ENCODE results near the gene MED6.

Gene MED6, protein sequence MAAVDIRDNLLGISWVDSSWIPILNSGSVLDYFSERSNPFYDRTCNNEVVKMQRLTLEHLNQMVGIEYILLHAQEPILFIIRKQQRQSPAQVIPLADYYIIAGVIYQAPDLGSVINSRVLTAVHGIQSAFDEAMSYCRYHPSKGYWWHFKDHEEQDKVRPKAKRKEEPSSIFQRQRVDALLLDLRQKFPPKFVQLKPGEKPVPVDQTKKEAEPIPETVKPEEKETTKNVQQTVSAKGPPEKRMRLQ

GRCh38 chr14:70600382-70601157 lies at the start of gene MED6:
Gene MED6 (minus strand): TSS chr14:70600655. CDS start chr14:70600637, 18 bp downstream.
- peak; percentile 94 to 95 for DNase-seq

GRCh38 chr14:70649803-70650202 lies 49.3 kb upstream of the MED6 start:
- DNase-seq = no peak

DNA sequence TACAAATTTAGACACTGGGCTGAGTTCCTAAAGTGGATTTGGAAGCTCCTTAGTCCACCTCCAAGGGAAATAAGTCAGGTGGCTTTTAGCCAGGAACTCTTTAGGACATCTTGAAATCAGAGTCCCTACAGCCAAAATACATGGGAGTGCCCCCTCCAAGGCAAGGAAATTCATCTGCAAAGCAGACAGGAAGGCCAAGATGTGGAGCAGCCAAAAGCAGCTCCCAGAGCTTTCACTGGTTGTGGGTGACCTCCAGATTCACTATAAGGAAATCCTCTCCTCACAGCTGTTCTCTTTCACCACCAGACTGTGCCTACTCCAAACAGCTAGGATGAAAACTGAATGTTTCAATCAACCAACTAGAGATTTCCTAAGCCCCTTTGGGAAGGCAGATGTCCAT lies 47.9 kb upstream of the MED6 start:
- DNase-seq = no peak

DNA sequence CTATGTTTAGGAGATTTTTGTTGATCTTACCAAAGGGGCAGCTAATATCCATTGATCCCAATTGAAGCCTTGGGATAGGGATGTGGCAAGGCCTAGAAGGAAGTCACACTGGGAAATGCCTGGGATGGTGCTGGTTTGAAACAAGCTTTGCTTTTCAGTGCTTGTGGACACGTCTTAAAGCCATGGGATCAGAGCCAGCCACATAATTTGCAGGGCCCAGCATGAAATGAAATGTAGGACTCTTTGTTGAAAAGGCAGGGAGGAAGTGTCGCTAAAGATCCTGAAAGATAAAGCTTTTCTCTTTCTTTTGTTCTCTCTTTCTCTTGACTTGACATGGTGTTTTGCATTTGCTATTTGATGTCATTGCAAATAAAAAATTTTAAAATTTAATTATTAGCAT lies 46.2 kb upstream of the MED6 start:
- DNase-seq = no peak

DNA sequence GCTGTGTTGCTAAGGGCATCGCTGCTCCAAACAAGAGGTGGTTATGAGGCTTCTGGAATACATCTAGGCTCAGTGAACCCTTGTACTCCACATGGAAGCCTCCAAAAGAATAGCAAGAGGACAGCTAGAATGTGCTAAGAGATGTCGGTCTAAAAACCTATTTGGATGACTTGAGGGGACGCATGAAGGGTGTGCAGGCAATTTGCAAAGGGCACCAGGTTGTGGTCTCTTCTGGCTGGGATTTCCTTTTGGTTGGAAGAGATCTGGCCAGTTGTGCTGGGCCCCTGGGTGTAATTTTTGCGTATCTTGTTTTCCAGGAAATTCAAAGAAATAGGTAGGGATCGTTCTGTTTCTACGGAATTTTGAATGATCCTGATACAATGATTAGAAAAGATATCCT lies 45.4 kb upstream of the MED6 start:
- no peak for DNase-seq

DNA sequence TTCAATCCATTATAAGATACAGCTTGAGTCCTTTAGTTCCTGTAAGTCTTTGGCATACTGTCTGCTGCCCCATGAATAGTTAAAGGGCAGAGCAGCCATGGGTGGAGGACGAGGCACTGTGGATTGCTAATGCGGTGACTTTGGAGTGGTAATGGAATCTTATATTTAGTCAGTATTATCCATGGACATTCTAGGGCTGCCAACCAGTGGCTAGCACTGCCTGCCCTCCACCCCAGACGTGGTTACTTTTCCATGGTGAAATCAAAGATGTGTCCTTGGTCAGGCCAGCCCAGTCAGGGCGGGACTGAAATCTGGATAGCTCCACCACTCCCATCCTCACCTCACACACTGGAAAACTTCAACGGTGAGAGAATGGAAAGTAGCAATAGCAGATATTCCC lies 43.5 kb upstream of the MED6 start:
- no peak for DNase-seq

- peak in 1 of 2 experiments; percentile 1 for DNase-seq
These were observed 42.1 kb upstream of the MED6 start for GRCh38 chr14:70642303-70643235.

- peak; percentile 12 to 35 for DNase-seq
These were observed 41.3 kb upstream of the MED6 start, which contains the start of gene TTC9 for GRCh38 chr14:70641548-70642302. Gene TTC9 (plus strand): TSS chr14:70641916. CDS start chr14:70642130, 214 bp downstream.

DNA sequence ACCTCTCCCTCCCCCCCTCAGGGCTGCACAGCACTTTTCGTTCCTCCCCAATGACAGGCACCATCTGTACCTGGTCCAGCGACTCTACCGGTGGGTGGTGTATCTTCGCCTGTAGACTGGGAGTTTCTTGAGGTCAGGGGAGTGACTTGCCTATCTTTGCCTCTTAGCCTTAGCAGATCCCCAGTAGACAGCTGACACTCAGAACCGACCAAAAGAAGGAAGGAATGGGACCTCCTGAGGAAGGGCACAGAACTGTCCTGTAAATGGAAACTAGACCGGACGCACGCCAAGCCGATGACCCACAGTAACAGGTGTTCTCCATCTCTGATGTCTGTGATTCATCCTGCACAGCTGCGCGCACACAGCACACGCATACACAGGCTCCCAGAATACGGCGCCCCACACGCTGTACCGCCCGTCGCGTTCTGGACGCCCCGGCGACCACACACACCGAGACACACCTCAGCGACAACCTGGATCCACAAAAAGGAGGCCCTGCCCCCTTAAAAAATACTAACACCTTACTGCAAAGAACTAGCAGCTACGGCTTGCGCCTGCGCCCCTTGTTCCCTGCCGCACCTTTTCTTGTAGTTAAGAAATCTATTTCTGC lies 40.6 kb upstream of the MED6 start:
- peak; percentile 41 to 49 for DNase-seq

- DNase-seq = no peak
These were observed 38.0 kb upstream of the MED6 start for GRCh38 chr14:70638416-70638815.

DNA sequence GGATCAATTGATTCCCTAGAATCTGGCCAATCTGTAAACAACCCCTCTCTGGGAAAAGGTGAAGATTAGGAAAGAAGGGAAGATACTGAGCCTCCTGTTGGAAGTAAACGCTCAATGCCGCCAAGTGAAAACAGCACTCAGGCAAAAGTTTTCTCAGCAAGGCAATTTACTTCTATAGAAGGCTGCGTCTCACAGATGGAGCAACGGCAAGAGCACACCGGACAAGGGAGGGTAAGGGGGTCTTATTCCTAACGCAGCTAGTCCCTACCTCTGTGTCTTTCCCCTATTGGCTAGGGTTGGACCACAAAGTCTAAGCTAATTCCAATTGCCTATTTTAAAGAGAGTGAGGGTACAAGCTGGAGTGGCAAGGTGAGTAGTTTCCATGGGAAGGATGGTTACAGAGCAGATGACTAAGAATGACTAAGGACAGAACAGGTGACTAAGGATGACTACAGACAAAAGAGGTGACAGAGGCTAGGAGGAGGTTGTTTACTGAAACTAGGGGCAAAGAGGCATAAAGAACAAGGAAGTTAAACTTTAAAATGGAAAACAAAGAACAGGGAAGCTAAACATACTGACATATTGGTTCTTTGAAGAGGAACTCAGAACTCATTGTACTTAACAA lies 35.6 kb upstream of the MED6 start:
- DNase-seq = no peak

DNA sequence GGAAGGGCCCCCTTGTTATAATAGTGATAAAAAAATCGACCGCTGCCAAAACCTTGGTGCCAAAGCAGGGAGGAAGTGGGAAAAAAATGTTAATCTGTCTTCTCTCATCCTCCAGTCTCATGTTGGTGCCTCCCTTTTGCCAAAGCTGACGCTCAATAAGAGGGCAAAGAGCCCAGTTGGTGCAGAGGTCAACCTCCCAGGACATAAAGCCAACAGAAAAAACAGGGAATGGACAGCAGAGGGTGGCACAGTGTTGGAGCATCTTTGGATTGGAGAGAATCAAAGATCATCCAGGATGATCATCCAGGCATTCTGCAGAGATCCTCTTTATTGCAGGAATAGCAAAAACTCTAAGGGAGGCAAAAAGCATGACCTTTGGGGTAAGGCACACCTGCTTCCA lies 31.5 kb upstream of the MED6 start:
- no peak for DNase-seq

- no peak for DNase-seq
These were observed 24.5 kb upstream of the MED6 start for GRCh38 chr14:70624972-70625371.

- DNase-seq = peak; percentile 22 to 36
These were observed 21.8 kb upstream of the MED6 start for GRCh38 chr14:70622111-70622712.

DNA sequence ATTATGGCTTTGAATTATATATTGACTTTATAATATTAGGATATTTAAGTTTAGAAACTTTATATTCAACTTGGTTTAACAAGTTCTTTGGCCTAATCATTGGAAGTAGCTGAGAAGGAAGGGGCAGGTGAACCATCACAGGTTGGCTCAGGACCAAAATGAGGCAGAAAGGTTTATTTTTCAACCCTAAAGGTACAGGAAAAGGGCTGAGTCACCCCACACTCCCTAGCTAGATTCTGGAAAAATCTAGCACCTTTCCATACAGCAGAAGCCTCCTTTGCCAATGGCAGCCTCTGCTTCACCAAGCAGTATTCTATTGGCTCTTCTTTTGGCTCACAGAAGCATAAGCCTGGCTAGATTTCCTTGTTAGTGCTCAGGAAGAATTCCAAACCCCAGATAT lies 19.3 kb upstream of the MED6 start:
- no peak for DNase-seq

DNA sequence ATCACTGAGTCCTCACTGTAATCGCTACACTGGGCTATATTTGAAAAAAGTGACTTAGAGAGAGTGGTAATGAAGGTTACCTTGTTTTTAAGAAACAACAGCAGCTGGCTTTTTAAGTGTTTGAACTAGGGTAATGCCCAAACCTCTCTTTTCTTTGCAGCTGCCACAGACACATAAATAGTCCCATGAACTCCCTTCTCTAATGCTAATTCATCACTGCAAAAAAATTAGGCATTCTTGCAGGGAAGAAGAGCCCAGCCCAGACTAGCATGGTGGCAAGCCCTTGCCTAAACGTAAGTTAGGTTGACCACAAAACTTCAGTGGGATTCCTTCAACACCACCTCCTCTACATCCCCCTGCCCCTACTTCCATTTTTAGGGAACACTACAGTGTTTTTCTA lies 17.9 kb upstream of the MED6 start:
- DNase-seq = no peak

DNA sequence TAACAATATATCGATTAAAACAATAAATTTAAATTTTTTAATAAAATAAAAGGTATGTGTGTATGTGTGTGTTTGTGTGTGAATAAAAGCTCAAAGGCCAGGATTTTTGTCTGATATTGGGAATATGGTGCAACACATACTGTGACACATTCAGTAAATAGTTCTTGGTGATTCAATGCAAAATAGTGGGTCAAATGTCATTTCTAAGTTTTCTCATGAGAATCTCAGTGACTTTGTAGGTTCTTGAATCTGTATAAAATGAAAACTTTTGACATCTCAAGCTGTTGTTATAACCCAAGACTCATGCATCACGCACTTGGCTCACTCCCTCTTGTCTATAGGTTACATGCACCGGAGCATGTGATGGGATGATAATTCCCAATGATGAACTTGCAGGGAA lies 16.2 kb upstream of the MED6 start:
- DNase-seq = no peak

DNA sequence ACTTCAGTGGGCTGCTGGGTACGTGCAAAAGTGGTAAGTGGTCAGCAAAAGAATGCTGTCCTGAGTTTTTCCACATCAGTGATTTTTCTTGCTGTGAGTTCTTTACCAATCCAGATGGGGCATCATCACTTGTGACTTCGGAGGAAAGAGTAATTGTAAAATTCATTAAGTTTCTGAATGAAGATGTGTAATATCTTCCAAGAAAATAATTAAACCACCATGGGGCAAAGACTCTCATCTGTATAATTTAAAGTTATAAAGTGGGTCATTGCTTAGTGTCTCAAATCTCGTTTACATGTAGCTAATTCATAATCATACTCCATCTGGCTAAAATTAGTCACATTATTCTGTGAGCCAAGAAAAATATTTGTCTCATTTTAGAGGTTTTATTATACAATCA lies 10.8 kb upstream of the MED6 start:
- no peak for DNase-seq

DNA sequence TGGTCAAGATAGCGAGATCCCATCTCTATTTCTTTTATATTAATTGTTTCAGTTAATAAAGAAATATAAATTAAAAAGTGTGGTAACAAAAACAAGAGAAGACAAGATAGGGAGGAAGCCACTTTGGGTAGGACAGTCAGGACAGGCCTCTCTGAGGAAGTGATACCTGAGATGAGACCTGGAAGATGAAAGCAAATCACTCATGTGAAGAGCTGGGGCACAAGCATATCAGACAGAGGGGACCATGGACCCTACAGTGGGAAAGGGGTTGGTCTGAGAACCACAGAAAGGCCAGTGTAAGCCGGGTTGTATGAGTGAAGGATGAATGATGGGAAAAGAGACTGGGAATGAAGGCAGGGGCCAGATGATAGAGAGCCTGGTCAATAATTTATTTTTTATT lies 1.8 kb upstream of the MED6 start:
- no peak for DNase-seq

GRCh38 chr14:70601162-70601561 lies 707 bp upstream of the MED6 start:
- no peak for DNase-seq

DNA sequence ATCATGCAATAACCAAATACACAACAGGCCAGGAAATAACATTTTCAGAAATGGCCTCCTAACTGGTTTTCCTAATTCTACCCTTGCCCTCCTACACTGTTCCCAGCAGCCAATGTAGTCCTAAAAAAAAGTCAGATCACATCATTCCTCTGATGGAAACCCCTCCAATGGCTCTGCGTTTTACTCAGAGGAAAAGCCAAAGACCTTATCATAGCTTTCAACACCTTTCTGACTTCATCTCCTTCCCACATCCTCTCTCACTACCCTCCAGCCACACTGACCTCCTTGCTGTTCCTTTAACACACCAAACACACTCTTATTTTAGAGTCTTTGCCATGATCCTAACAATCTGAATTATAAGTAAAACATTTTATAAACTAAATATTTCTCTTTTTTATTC lies 1.1 kb downstream of the MED6 start:
- no peak for DNase-seq
